Measurements from ENCODE around the gene HGFAC.

The HGFAC gene

DNA sequence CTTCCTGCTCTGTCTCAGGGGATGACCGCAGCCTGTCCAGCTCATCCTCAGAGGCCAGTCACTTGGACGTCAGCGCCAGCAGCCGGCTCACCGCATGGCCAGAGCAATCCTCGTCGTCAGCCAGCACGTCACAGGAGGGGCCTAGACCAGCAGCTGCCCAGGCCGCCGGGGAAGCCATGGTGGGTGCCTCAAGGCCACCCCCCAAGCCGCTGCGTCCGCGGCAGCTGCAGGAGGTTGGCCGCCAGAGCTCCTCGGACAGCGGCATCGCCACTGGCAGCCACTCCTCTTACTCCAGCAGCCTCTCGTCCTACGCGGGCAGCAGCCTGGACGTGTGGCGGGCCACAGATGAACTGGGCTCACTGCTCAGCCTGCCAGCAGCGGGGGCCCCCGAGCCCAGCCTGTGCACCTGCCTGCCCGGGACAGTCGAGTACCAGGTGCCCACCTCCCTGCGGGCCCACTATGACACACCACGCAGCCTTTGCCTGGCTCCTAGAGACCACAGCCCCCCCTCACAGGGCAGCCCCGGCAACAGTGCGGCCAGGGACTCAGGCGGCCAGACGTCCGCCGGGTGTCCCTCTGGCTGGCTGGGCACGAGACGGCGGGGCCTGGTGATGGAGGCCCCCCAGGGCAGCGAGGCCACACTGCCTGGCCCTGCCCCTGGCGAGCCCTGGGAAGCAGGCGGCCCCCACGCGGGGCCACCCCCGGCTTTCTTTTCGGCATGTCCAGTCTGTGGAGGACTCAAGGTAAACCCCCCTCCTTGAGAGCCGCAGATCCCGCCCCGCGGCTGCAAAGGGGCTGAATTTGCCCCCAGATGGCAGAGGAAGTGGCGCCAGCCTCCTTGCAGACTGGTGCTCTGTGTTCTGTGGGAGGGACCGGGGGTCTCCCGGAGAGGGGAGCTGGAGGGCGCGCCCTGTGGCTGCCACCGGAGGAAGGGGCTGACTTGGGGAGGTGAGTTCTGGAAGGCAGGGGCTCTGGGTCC lies 51.3 kb downstream of the HGFAC start:
- no peak for DNase-seq

DNA sequence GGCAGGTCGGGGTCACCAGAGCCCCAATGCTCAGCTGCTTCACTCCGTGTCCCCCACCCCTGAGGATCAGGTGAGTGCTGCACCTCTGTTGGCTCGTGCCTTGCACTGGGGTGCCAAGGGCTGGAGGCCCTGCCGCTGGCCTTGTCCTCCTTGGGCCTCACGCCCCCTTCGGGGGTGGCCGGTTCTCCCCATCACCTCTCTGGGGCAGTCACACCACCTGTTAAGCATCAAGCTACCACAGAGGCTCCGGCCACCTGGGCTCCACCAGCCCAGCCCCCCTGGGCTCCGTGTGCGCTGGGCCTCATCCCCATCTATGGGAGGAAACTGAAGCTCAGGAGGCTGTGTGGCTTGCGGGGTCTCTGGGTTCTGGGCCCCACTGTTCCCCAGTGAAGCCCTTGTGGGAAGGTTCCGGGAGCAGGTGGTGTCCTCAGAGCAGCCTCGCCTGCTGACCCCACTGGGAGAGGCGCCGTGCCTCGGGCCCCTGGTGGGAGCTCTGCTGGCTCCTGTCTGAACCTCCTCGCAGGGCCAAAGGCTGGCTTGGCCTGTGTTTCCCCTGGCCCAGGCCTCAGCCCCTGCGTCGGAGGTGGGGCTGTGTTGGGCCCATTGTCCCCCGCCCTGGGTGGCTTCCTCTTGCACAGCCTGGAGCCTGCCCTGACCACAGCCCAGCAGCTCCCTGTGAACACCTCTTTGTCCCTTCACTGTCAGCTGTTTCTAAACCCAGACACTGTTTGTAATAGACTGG lies 52.1 kb downstream of the HGFAC start:
- DNase-seq = no peak

DNA sequence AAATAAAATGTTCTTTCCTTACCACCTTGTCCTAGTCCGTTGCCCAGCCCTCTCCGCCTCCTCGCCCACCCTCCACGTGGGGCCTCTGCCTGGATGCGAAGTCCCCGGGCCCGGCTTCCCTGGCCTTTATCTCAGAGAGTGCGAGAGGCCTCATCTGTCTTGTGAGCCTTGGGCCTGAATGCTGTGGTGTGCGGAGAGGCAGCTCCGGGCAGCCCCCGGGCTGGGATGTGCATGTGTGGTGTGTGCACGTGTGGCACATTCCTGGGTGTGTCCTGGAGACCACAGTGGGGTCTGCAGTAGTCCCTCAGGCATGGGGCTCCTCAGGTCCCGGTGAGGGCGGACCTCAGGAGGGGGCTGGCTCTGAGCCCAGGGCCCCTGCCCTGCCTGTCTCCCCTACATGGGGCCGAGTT lies 52.7 kb downstream of the HGFAC start:
- no peak for DNase-seq

DNA sequence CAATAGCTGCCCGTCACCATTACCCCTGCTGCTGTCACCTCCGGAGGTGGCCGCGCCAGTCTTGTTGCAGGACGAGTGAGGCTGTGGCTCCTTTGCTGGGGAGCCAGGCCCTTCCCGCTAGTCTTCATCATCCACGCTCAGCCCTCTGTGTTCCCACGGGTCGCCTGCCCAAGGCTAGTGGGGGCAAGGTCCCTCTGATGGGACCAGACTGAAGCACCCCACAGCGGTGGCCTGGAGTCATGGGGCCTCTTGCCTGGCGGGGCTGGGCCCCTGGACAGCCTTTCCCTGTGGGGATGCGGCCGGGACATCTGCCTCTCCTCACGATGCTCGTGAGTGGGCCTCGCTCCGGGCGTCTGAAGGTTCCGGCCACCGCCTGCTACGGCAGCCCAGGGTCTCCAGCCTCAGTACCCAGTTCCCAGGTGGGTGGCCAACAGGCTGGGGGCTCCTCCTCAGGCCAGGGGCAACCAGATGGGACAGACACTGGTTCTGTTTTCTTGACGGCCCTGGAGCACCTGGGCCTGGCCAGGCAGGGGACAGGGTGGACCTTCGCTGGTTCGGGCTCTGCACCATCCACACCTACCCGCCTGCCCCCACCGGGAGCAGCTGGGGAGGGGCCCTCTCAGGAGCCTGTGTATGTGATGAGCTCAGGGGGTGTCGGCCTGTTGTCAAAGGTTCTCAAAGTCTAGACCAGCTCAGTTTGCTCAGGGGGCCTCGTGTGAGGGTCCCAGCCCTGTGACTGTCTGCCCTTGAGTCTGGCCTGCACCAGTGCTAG lies 53.6 kb downstream of the HGFAC start:
- no peak for DNase-seq

DNA sequence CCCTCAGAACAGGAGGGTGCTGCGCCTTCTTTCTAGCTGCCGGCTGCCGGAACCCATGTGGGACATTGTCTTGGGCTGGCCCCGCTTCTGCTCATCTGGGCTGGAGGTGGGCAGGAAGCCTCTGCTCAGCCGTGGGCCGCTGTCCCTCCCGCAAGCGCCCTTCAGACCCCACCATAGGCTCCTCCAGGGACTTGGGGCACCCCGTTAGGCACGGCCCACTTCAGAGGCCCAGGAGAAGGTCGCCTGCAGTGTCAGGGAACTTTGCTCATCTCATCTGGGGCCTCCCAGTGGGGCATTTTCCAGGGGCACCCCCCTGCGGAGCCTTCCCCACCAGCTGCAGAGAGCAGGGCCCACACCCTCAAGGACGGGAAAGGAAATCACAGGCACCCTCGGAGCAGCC lies 54.3 kb downstream of the HGFAC start:
- no peak for DNase-seq

DNA sequence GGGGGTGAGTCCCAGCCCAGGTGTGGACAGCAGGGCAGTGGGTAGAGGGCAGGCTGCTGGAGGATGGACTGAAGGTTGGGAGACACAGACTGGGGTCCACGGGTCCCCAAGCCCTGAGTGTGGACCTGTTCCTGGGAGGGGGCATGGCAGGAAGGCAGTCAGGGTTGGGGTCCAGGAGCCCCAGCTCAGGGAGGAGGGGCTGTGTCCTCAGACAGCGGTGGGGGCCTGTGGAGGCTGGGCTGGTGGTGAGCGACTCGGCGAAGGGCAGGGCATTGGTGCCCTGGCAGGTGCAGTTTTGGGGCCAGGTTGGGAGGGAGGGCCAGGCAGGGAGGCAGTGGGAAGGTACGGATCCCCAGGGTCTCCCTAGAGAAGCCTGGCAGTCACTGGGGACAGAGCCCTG lies 55.3 kb downstream of the HGFAC start:
- DNase-seq = no peak

DNA sequence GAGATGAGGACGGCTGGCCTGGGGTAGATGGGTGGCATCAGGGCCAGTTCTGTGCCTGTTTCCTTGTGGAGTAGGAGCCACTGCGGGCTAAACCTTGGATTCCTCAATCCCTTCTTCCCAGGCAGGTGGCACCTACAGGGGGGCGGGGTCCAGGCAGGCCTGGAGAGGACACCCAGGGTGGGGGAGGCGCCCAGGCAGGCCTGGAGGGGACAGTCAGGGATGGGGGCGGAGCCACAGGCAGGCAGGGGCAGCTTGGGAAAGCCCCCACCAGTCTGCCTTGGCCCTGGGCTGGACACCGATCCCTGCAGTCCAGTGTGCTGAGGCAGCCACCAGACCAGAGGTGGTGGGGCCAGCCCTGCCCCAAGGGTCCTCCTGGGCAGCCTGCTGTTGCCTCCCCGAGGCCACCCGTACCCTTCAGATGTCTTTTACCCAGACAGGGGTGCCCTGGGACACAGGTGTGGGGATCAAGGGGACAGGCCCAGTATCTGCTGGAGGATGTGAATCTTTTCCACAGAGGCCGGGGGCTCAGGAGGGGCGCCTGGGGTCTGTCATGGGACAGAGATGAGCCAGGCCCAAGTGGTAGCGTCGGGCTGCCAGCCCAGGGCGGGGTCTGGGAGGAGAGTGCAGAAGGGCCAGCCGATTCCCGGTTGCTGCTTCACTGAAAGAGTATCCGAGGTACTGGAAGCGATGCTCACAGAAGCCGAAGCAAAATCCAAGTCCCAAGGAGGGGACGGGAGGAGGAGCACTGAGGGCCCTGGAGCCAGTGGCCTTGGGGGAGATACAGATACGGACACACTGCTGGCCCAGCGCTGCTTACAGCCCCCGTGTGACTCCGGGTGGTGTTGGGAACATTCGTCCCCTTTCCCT lies 56.0 kb downstream of the HGFAC start:
- DNase-seq = no peak

DNA sequence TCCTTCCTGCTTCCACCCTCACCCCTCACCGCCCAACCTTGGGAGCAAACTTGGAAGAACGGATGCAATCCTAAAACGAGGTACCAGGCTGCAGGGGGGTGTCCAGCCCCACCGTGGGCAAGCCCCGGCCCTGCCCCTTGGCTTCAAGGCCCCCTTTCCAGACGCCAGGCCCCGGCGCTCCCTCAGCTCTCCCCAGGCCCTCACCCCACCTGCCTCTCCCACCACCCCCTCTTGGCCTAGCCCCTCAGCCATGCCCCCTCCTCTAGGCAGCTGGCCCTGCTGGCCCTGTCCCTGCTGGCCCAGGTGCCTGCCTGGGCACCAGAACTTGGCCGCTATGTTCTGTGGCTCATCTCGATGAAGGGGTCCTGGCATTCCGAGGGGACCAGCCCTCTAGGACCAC lies 56.6 kb downstream of the HGFAC start:
- DNase-seq = no peak
